WTC11 (cell line): ENCODE measurements around the gene SHISAL1. TPM values are rescaled to one million over a fixed set of nuclear protein-coding genes. Genes with fewer than 3 reads are reported as not detected.

Experiments used
- ATAC-seq: fragments of 200-7000 bp; cut with Tn5 transposase; 2 replicates; pipeline ENCODE4 v1.10.0; 2021; ENCODE audit warnings: mild to moderate bottlenecking, moderate library complexity
- CTCF ChIA-PET: fragments of 300-600 bp; sonication (Branson Sonifier 250); formaldehyde crosslinking; loops from one replicate; lab custom pipeline; 2021; ENCODE audit warnings: antibody characterized with exemption; lab: Charles Lee
- POLR2A ChIA-PET: fragments of 350-600 bp; sonication (Branson Sonifier 250); formaldehyde crosslinking; loops from one replicate; lab custom pipeline; 2021; ENCODE audit warnings: antibody characterized with exemption; lab: Charles Lee
- DNase-seq: peaks from one replicate; pipeline ENCODE4 v3.0.0; 2021; ENCODE audit warnings: low spot score
- H3K27ac Mint-ChIP-seq: 2 replicates; pipeline ENCODE4 v1.8.0; 2021; ENCODE audit warnings: mixed read lengths
- H3K27me3 Mint-ChIP-seq: 2 replicates; pipeline ENCODE4 v1.8.0; 2021; ENCODE audit warnings: low read depth, mild to moderate bottlenecking, moderate library complexity, mixed read lengths
- H3K36me3 Mint-ChIP-seq: 2 replicates; pipeline ENCODE4 v1.8.0; 2021; ENCODE audit warnings: mixed read lengths
- H3K4me1 Mint-ChIP-seq: 2 replicates; pipeline ENCODE4 v1.8.0; 2022; ENCODE audit warnings: mixed read lengths
- H3K4me3 Mint-ChIP-seq: 2 replicates; pipeline ENCODE4 v1.8.0; 2021; ENCODE audit warnings: mild to moderate bottlenecking, moderate library complexity, mixed read lengths
- H3K9me3 Mint-ChIP-seq: 2 replicates; pipeline ENCODE4 v1.8.0; 2021; ENCODE audit warnings: mixed read lengths
- CBFB ChIP-seq: sonication (generic); formaldehyde crosslinking; IDR thresholded peaks from 2 replicates; pipeline ENCODE4 v1.8.1; 2022; ENCODE audit warnings: mild to moderate bottlenecking, low read depth, missing genetic modification reagents
- FOXJ3 ChIP-seq: sonication (generic); formaldehyde crosslinking; IDR thresholded peaks from 2 replicates; pipeline ENCODE4 v1.9.0; 2021; ENCODE audit warnings: missing genetic modification reagents, mild to moderate bottlenecking, borderline replicate concordance
- FOXK1 ChIP-seq: sonication (generic); formaldehyde crosslinking; IDR thresholded peaks from 2 replicates; pipeline ENCODE4 v1.8.0; 2022; ENCODE audit warnings: mild to moderate bottlenecking, moderate library complexity, missing genetic modification reagents
- GTF2I ChIP-seq: fragments of 250-450 bp; sonication (Bioruptor Pico); conservative IDR thresholded peaks from 2 replicates; pipeline ENCODE4 v1.4.0; 2021; ENCODE audit warnings: mild to moderate bottlenecking
- IRF2 ChIP-seq: sonication (generic); formaldehyde crosslinking; IDR thresholded peaks from 2 replicates; pipeline ENCODE4 v1.8.0; 2022; ENCODE audit warnings: low read depth, missing genetic modification reagents, borderline replicate concordance
- KAT7 ChIP-seq: sonication (generic); formaldehyde crosslinking; IDR thresholded peaks from 2 replicates; pipeline ENCODE4 v1.8.1; 2023; ENCODE audit warnings: missing genetic modification reagents, mild to moderate bottlenecking, borderline replicate concordance
- MYBL2 ChIP-seq: sonication (generic); formaldehyde crosslinking; IDR thresholded peaks from 2 replicates; pipeline ENCODE4 v1.8.1; 2023; ENCODE audit warnings: mild to moderate bottlenecking, moderate library complexity, missing genetic modification reagents
- NR1H2 ChIP-seq: sonication (generic); formaldehyde crosslinking; IDR thresholded peaks from 2 replicates; pipeline ENCODE4 v1.9.0; 2021; ENCODE audit warnings: mild to moderate bottlenecking, moderate library complexity, missing genetic modification reagents
- OVOL2 ChIP-seq: fragments of 250-450 bp; sonication (Bioruptor Pico); IDR thresholded peaks from 2 replicates; pipeline ENCODE4 v1.9.0; 2021; ENCODE audit warnings: mild to moderate bottlenecking, borderline replicate concordance
- RORB ChIP-seq: fragments of 250-450 bp; sonication (Bioruptor Pico); IDR thresholded peaks from 2 replicates; pipeline ENCODE4 v1.9.0; 2021; ENCODE audit warnings: mild to moderate bottlenecking
- SP1 ChIP-seq: sonication (generic); formaldehyde crosslinking; conservative IDR thresholded peaks from 2 replicates; pipeline ENCODE4 v1.8.1; 2022; ENCODE audit warnings: missing genetic modification reagents
- TCF7 ChIP-seq: sonication (generic); formaldehyde crosslinking; IDR thresholded peaks from 2 replicates; pipeline ENCODE4 v1.8.0; 2022; ENCODE audit warnings: mild to moderate bottlenecking, low read depth, missing genetic modification reagents, moderate library complexity
- ZNF317 ChIP-seq: sonication (generic); formaldehyde crosslinking; IDR thresholded peaks from 2 replicates; pipeline ENCODE4 v1.8.1; 2023; ENCODE audit warnings: low read depth, mild to moderate bottlenecking, moderate library complexity, missing genetic modification reagents, borderline replicate concordance
- ZNF423 ChIP-seq: fragments of 250-450 bp; sonication (Bioruptor Pico); IDR thresholded peaks from 2 replicates; pipeline ENCODE4 v2.1.2; 2022; ENCODE audit warnings: mild to moderate bottlenecking, moderate library complexity
- total RNA-seq: library from RNA; stranded (reverse); gene quantifications from 3 replicates; pipeline ENCODE4 v1.2.3, GENCODE V29; 2021
- TF ChIP-seq, protein P1 (sequence below): sonication (generic); formaldehyde crosslinking; IDR thresholded peaks from 2 replicates; pipeline ENCODE4 v1.8.1; 2022; ENCODE audit warnings: missing genetic modification reagents, borderline replicate concordance
- TF ChIP-seq, protein P2 (sequence below): sonication (generic); formaldehyde crosslinking; IDR thresholded peaks from 2 replicates; pipeline ENCODE4 v1.8.1; 2022; ENCODE audit warnings: low read depth, mild to moderate bottlenecking, moderate library complexity, missing genetic modification reagents, borderline replicate concordance
- TF ChIP-seq, protein P3 (sequence below): sonication (generic); formaldehyde crosslinking; IDR thresholded peaks from 2 replicates; pipeline ENCODE4 v1.8.1; 2023; ENCODE audit warnings: mild to moderate bottlenecking, moderate library complexity, missing genetic modification reagents
- TF ChIP-seq, protein P4 (sequence below): fragments of 200-600 bp; IDR thresholded peaks from 2 replicates; pipeline ENCODE4 v1.8.0; 2022; ENCODE audit warnings: antibody characterized with exemption
- TF ChIP-seq, protein P5 (sequence below): sonication (generic); formaldehyde crosslinking; IDR thresholded peaks from 2 replicates; pipeline ENCODE4 v1.8.1; 2022; ENCODE audit warnings: mild to moderate bottlenecking, moderate library complexity, missing genetic modification reagents
- TF ChIP-seq, protein P6 (sequence below): sonication (generic); formaldehyde crosslinking; IDR thresholded peaks from 2 replicates; pipeline ENCODE4 v1.8.0; 2022; ENCODE audit warnings: mild to moderate bottlenecking, missing genetic modification reagents
- TF ChIP-seq, protein P7 (sequence below): sonication (generic); formaldehyde crosslinking; IDR thresholded peaks from 2 replicates; pipeline ENCODE4 v1.8.0; 2022; ENCODE audit warnings: mild to moderate bottlenecking, missing genetic modification reagents
- TF ChIP-seq, protein P8 (sequence below): fragments of 250-450 bp; sonication (Bioruptor Pico); conservative IDR thresholded peaks from 2 replicates; pipeline ENCODE4 v1.9.0; 2021; ENCODE audit warnings: mild to moderate bottlenecking

SHISAL1 gene
- total RNA-seq, 1 experiment from 2014 or later, result 2.7 TPM

DNA sequence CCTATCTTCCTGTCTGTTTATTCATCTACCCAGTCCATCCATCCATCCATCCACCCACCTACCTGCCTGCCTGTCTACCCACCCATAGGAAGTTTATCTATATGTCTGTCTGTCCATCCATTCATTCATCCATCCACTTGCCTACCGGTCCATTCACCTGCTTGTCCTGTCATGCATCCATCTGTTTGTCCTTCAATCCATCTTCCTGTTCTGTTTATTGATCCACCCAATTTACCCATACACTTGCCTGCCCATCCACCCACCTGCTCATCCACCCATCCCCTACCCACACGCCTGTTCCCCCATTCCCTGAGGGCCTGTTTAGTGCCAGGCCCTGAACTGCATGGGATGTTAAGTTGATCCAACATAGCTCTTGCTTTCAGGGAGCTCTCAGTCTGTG lies 113.6 kb downstream of the SHISAL1 start (continued):
- TF ChIP-seq, protein P1, sequence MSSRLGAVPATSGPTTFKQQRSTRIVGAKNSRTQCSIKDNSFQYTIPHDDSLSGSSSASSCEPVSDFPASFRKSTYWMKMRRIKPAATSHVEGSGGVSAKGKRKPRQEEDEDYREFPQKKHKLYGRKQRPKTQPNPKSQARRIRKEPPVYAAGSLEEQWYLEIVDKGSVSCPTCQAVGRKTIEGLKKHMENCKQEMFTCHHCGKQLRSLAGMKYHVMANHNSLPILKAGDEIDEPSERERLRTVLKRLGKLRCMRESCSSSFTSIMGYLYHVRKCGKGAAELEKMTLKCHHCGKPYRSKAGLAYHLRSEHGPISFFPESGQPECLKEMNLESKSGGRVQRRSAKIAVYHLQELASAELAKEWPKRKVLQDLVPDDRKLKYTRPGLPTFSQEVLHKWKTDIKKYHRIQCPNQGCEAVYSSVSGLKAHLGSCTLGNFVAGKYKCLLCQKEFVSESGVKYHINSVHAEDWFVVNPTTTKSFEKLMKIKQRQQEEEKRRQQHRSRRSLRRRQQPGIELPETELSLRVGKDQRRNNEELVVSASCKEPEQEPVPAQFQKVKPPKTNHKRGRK, result no peak
- TF ChIP-seq, protein P2, sequence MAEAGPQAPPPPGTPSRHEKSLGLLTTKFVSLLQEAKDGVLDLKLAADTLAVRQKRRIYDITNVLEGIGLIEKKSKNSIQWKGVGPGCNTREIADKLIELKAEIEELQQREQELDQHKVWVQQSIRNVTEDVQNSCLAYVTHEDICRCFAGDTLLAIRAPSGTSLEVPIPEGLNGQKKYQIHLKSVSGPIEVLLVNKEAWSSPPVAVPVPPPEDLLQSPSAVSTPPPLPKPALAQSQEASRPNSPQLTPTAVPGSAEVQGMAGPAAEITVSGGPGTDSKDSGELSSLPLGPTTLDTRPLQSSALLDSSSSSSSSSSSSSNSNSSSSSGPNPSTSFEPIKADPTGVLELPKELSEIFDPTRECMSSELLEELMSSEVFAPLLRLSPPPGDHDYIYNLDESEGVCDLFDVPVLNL (CRISPR knock-in tag), result no peak
- no peak for TF ChIP-seq ZNF423 (CRISPR knock-in tag)
- TF ChIP-seq TCF7 (CRISPR knock-in tag), result no peak
- TF ChIP-seq FOXK1 (CRISPR knock-in tag), result no peak
- TF ChIP-seq OVOL2 (CRISPR knock-in tag), result no peak
- TF ChIP-seq GTF2I (CRISPR knock-in tag), result no peak
- TF ChIP-seq CBFB (CRISPR knock-in tag), result no peak
- TF ChIP-seq ZNF317 (CRISPR knock-in tag), result no peak
- TF ChIP-seq, all 79 proteins: peak for 0

DNA sequence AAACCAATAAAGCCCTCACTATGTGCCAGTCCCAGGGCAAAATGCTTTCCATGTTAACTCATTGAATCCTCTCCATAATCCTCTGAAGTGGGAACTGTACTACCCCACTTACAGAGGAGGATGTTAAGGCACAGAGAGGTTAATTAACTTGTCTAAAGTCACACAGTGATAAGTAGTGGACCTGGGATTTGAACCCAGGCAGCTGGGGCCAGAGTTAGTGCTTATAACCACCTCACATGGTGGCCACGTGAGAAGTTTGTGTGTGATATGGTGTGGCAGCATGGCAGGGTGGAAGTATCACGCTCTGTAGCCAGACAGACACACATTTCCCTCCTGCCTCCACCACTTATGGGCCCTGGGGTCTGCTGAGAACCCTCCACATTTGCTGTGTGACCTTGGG lies 115.5 kb downstream of the SHISAL1 start:
- Mint-ChIP-seq H3K4me1 (peaks cover 5% of the 10 kb centered on the region; the same call in 1 of the 2 replicates), H3K27me3 (no peaks in the 10 kb centered on the region; the same call in 1 of the 2 replicates), H3K4me3 (no peak overlapping the region), H3K27ac (no peak overlapping the region), H3K9me3 (peaks cover 11% of the 10 kb centered on the region), H3K36me3 (no peaks in the 10 kb centered on the region)
- ATAC-seq (no peak), DNase-seq (no peak)
- CTCF ChIA-PET, result no interaction called here
- POLR2A ChIA-PET, result no interaction called here
- TF ChIP-seq, protein P3, sequence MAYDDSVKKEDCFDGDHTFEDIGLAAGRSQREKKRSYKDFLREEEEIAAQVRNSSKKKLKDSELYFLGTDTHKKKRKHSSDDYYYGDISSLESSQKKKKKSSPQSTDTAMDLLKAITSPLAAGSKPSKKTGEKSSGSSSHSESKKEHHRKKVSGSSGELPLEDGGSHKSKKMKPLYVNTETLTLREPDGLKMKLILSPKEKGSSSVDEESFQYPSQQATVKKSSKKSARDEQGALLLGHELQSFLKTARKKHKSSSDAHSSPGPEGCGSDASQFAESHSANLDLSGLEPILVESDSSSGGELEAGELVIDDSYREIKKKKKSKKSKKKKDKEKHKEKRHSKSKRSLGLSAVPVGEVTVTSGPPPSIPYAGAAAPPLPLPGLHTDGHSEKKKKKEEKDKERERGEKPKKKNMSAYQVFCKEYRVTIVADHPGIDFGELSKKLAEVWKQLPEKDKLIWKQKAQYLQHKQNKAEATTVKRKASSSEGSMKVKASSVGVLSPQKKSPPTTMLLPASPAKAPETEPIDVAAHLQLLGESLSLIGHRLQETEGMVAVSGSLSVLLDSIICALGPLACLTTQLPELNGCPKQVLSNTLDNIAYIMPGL (CRISPR knock-in tag), result no peak
- TF ChIP-seq SP1, result no peak
- TF ChIP-seq IRF2, result no peak
- no peak for TF ChIP-seq KAT7 (CRISPR knock-in tag)
- TF ChIP-seq, protein P4, sequence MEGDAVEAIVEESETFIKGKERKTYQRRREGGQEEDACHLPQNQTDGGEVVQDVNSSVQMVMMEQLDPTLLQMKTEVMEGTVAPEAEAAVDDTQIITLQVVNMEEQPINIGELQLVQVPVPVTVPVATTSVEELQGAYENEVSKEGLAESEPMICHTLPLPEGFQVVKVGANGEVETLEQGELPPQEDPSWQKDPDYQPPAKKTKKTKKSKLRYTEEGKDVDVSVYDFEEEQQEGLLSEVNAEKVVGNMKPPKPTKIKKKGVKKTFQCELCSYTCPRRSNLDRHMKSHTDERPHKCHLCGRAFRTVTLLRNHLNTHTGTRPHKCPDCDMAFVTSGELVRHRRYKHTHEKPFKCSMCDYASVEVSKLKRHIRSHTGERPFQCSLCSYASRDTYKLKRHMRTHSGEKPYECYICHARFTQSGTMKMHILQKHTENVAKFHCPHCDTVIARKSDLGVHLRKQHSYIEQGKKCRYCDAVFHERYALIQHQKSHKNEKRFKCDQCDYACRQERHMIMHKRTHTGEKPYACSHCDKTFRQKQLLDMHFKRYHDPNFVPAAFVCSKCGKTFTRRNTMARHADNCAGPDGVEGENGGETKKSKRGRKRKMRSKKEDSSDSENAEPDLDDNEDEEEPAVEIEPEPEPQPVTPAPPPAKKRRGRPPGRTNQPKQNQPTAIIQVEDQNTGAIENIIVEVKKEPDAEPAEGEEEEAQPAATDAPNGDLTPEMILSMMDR, result no peak
- TF ChIP-seq, protein P5, sequence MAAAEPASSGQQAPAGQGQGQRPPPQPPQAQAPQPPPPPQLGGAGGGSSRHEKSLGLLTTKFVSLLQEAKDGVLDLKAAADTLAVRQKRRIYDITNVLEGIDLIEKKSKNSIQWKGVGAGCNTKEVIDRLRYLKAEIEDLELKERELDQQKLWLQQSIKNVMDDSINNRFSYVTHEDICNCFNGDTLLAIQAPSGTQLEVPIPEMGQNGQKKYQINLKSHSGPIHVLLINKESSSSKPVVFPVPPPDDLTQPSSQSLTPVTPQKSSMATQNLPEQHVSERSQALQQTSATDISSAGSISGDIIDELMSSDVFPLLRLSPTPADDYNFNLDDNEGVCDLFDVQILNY (CRISPR knock-in tag), result no peak
- TF ChIP-seq, protein P6, sequence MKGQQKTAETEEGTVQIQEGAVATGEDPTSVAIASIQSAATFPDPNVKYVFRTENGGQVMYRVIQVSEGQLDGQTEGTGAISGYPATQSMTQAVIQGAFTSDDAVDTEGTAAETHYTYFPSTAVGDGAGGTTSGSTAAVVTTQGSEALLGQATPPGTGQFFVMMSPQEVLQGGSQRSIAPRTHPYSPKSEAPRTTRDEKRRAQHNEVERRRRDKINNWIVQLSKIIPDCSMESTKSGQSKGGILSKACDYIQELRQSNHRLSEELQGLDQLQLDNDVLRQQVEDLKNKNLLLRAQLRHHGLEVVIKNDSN (CRISPR knock-in tag), result no peak
- TF ChIP-seq, protein P7, sequence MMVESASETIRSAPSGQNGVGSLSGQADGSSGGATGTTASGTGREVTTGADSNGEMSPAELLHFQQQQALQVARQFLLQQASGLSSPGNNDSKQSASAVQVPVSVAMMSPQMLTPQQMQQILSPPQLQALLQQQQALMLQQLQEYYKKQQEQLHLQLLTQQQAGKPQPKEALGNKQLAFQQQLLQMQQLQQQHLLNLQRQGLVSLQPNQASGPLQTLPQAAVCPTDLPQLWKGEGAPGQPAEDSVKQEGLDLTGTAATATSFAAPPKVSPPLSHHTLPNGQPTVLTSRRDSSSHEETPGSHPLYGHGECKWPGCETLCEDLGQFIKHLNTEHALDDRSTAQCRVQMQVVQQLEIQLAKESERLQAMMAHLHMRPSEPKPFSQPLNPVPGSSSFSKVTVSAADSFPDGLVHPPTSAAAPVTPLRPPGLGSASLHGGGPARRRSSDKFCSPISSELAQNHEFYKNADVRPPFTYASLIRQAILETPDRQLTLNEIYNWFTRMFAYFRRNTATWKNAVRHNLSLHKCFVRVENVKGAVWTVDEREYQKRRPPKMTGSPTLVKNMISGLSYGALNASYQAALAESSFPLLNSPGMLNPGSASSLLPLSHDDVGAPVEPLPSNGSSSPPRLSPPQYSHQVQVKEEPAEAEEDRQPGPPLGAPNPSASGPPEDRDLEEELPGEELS (CRISPR knock-in tag), result no peak
- TF ChIP-seq RORB, result no peak
- TF ChIP-seq, protein P8, sequence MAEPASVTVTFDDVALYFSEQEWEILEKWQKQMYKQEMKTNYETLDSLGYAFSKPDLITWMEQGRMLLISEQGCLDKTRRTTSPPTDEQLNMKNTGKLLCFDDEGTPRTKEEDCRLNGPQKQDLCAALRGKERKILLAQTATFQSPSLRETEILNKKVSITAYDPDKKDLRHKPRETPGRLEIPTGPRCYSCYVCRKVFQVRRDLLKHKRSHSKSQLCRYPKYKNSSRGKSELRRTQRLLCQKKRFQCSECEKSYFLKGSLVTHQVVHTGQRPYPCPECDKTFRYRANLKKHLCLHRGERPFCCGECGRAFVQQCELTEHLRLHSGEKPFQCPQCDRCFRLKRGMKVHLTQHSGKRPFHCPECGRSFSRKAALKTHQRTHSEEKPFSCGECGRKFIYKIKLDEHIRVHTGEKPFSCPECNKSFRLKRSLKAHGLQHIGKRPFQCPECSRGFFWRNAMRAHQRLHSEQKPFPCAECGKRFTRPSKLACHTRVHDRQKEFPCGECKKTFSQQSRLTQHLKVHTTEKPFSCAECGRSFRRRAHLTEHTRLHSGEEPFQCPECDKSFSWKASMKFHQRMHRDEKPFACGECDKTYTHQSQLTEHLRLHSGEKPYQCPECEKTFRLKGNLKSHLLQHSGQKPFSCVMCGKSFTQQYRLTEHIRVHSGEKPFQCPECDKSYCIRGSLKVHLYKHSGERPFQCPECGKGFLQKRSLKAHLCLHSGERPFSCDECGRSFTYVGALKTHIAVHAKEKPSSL, result no peak
- no peak for TF ChIP-seq FOXJ3 (CRISPR knock-in tag)
- TF ChIP-seq NR1H2, result no peak
- TF ChIP-seq MYBL2 (CRISPR knock-in tag), result no peak
